Panc1 (cell line): ENCODE results near the gene ISG15.

Experiments
- REST ChIP-seq, 2 experiments: IDR thresholded peaks; 2 replicates each; pipeline ENCODE4 v1.6.1; 2011 to 2012; ENCODE audit warnings: low read depth in 2 of 2, control low read depth in 1 of 2, low read length in 1 of 2, mild to moderate bottlenecking in 1 of 2, moderate library complexity in 1 of 2; ENCODE audit not compliant: insufficient read depth in 1 of 2
- TF ChIP-seq, protein P1 (sequence below): fragments of 450-650 bp; IDR thresholded peaks from 2 replicates; pipeline ENCODE4 v1.5.1; 2017; ENCODE audit warnings: mild to moderate bottlenecking

GRCh38 chr1:1025730-1026129, 12.4 kb downstream of the ISG15 start:
- no peak for TF ChIP-seq REST (IDR thresholded peaks at IDR 0.05; ENCODE audit: insufficient read depth in 1 of 2, low read depth in 2 of 2, low read length in 1 of 2)
- TF ChIP-seq, protein P1, sequence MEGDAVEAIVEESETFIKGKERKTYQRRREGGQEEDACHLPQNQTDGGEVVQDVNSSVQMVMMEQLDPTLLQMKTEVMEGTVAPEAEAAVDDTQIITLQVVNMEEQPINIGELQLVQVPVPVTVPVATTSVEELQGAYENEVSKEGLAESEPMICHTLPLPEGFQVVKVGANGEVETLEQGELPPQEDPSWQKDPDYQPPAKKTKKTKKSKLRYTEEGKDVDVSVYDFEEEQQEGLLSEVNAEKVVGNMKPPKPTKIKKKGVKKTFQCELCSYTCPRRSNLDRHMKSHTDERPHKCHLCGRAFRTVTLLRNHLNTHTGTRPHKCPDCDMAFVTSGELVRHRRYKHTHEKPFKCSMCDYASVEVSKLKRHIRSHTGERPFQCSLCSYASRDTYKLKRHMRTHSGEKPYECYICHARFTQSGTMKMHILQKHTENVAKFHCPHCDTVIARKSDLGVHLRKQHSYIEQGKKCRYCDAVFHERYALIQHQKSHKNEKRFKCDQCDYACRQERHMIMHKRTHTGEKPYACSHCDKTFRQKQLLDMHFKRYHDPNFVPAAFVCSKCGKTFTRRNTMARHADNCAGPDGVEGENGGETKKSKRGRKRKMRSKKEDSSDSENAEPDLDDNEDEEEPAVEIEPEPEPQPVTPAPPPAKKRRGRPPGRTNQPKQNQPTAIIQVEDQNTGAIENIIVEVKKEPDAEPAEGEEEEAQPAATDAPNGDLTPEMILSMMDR, result no peak
